Ecto neural progenitor cell (in vitro differentiated cells): Measurements from ENCODE around the gene STH.

Source experiments
- DNase-seq: peaks from one replicate; pipeline ENCODE4 v3.0.0-alpha.2; 2018; ENCODE audit warnings: low spot score

STH gene

GRCh38 chr17:46046957-46047356 is 47.9 kb downstream of the STH start:
- no peak for DNase-seq

DNA sequence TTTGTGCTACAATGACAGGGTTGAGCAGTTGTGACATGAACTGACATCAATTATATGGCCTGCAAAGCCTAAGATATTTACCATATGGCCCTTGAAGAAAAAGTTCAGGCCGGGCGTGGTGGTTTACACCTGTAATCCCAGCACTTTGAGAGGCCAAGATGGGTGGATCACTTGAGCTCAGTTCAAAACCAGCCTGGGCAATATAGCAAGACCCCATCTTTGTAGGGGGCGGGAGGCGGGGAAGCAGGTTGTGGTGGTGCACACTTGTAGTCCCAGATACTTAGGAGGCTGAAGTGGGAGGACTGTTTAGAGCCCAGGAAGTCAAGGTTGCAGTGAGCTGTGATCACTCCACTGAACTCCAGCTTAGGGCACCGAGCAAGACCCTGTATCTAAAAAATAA is 48.3 kb downstream of the STH start:
- no peak for DNase-seq

DNA sequence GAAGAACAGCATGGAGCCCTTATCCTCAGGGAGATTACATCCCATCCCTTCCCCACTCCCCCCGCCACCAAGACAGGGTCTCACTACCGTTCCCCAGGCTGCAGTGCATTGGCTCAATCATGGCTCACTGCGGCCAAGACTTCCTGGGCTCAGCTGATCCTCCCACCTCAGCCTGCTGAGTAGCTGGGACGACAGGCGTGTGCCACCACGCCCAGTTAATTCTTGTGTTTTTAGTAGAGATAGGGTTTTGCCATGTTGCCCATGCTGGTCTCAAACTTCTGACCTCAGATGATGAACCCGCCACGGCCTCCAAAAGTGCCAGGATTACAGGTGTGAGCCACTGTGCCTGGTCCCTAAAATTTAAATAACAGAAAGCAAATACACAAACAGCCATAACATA is 48.8 kb downstream of the STH start:
- no peak for DNase-seq
